Natural killer cell (primary cell): ENCODE measurements around the gene SDE2. TPM values are rescaled to one million over a fixed set of nuclear protein-coding genes. Genes with fewer than 3 reads are reported as not detected.

Experiments
- ATAC-seq, 3 donors: fragments of 150-1000 bp in 2 of 3; fragments of 200-7000 bp in 1 of 3; cut with Tn5 transposase; 1 replicate in 1 of 3; 2 replicates in 2 of 3; pipeline ENCODE4 v1.10.0; 2021; ENCODE audit warnings: mild to moderate bottlenecking in 2 of 3, moderate library complexity in 2 of 3
- DNase-seq, 2 donors: peaks; one replicate each; pipeline versions ENCODE4 v3.0.0 to v3.0.0-alpha.2; 2013 to 2021; ENCODE audit warnings: mixed read lengths in 1 of 2
- H3K27ac ChIP-seq: one replicate; pipeline ENCODE4 v1.5.1; 2013; ENCODE audit warnings: mild to moderate bottlenecking, low read length
- H3K27me3 ChIP-seq: one replicate; pipeline ENCODE4 v1.6.1; 2013; ENCODE audit warnings: low read length; ENCODE audit not compliant: control insufficient read depth, insufficient read depth
- H3K36me3 ChIP-seq: one replicate; pipeline ENCODE4 v1.6.1; 2013; ENCODE audit warnings: low read length; ENCODE audit not compliant: control insufficient read depth, insufficient read depth
- H3K4me1 ChIP-seq: one replicate; pipeline ENCODE4 v1.6.1; 2013; ENCODE audit warnings: low read length; ENCODE audit not compliant: control insufficient read depth, insufficient read depth
- H3K4me3 ChIP-seq: one replicate; pipeline ENCODE4 v1.5.1; 2013; ENCODE audit warnings: low read length
- H3K9me3 ChIP-seq: one replicate; pipeline ENCODE4 v1.6.1; 2013; ENCODE audit warnings: low read length; ENCODE audit not compliant: control insufficient read depth, insufficient read depth
- H3K27ac Mint-ChIP-seq, 2 donors: one replicate each; pipeline ENCODE4 v1.8.0; 2022; ENCODE audit warnings: mild to moderate bottlenecking in 2 of 2, mixed read lengths in 2 of 2, moderate library complexity in 1 of 2
- H3K27me3 Mint-ChIP-seq, 2 donors: one replicate each; pipeline ENCODE4 v1.8.0; 2022; ENCODE audit warnings: low read depth in 2 of 2, mixed read lengths in 2 of 2
- H3K36me3 Mint-ChIP-seq: one replicate; pipeline ENCODE4 v1.8.0; 2022; ENCODE audit warnings: mixed read lengths
- H3K4me1 Mint-ChIP-seq, 2 donors: one replicate each; pipeline ENCODE4 v1.8.0; 2022; ENCODE audit warnings: mixed read lengths in 2 of 2
- H3K4me3 Mint-ChIP-seq: one replicate; pipeline ENCODE4 v1.8.0; 2022; ENCODE audit warnings: mild to moderate bottlenecking, moderate library complexity, mixed read lengths
- H3K9me3 Mint-ChIP-seq, 2 donors: one replicate each; pipeline ENCODE4 v1.8.0; 2022; ENCODE audit warnings: mixed read lengths in 2 of 2
- WGBS: methylation state at CpG from one replicate; pipeline ENCODE4 v1.1.7; 2013; ENCODE audit warnings: missing lambda C conversion rate; ENCODE audit not compliant: insufficient coverage; 5-methylcytosine and 5-hydroxymethylcytosine counted together
- intact Hi-C: fragments of 100-400 bp; cut with micrococcal nuclease; formaldehyde crosslinking; loops from one replicate; pipeline ENCODE4 v1.14.2; 2022
- total RNA-seq, 4 donors: library from RNA; stranded (reverse); fragments of 120-200 nt in 1 of 4; gene quantifications; one replicate each; pipeline versions ENCODE4 v1.2.3 to v1.2.4, GENCODE V29; 2013 to 2022
- TF ChIP-seq, protein P1 (sequence below): fragments of 200-600 bp; IDR thresholded peaks from one replicate; pipeline ENCODE4 v1.8.0; 2022; ENCODE audit warnings: antibody characterized with exemption

SDE2 gene
- total RNA-seq, 3 donors from 2014 or later (not counting 1 experiment from before 2014, with no cell fraction given): 52.5 to 62.7 (median 53.6) TPM

DNA sequence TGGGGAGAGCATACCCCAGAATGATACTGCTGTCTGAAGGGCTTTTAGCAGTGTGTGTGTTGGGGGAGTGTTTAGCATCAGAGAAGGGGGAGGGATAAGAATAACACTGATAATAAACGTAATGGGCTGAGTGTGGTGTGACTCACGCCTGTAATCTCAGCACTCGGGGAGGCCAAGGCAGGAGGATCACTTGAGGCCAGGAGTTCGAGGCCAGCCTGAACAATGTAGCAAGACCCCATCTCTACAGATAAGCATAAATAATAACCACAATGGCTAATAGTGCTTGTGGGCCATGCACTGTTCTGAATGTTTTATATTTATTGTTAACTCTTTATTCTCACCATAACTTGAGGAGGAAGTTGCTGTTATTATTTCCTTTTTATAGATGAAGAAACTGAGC lies 55.6 kb downstream of the SDE2 start:
- 85% methylated on average over 4 of the region's 4 CpGs for WGBS
- Mint-ChIP-seq H3K9me3 (no peaks in the 10 kb centered on the region), H3K27ac (peak overlapping the region in 1 of 2 donors; percentile 45), H3K27me3 (peaks cover 5 to 6% of the 10 kb centered on the region in 2 donors), H3K4me3 (peak overlapping the region; percentile 21), H3K4me1 (peaks cover 20 to 26% of the 10 kb centered on the region in 2 donors), H3K36me3 (no peaks in the 10 kb centered on the region)
- TF ChIP-seq, protein P1, sequence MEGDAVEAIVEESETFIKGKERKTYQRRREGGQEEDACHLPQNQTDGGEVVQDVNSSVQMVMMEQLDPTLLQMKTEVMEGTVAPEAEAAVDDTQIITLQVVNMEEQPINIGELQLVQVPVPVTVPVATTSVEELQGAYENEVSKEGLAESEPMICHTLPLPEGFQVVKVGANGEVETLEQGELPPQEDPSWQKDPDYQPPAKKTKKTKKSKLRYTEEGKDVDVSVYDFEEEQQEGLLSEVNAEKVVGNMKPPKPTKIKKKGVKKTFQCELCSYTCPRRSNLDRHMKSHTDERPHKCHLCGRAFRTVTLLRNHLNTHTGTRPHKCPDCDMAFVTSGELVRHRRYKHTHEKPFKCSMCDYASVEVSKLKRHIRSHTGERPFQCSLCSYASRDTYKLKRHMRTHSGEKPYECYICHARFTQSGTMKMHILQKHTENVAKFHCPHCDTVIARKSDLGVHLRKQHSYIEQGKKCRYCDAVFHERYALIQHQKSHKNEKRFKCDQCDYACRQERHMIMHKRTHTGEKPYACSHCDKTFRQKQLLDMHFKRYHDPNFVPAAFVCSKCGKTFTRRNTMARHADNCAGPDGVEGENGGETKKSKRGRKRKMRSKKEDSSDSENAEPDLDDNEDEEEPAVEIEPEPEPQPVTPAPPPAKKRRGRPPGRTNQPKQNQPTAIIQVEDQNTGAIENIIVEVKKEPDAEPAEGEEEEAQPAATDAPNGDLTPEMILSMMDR: no peak
- no peak for ATAC-seq
- Histone ChIP-seq H3K27me3 (no peaks in the 10 kb centered on the region), H3K36me3 (no peaks in the 10 kb centered on the region), H3K9me3 (no peaks in the 10 kb centered on the region), H3K4me1 (peaks cover 20% of the 10 kb centered on the region), H3K27ac (no peak overlapping the region), H3K4me3 (no peak overlapping the region)
- intact Hi-C loops: no loop called here
- DNase-seq: no peak

DNA sequence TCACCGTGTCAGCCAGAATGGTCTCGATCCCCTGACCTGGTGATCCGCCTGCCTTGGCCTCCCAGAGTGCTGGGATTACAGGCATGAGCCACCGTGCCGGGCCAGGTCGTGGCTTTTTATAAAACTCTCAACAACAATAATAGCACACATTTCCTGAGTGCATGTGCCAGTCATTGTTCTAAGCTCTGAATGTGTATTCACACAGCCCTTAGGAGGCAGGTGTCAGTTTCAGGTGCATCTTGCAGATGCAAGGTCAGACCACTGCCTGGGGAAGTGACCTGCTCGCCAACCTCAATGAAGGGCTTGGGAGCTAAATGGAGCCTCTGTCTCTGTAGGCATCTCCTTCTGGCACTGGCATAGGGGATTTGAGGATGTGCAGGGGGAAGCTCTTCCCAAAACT lies 56.6 kb downstream of the SDE2 start:
- H3K9me3 Mint-ChIP-seq: no peaks in the 10 kb centered on the region
- ATAC-seq: no peak

DNA sequence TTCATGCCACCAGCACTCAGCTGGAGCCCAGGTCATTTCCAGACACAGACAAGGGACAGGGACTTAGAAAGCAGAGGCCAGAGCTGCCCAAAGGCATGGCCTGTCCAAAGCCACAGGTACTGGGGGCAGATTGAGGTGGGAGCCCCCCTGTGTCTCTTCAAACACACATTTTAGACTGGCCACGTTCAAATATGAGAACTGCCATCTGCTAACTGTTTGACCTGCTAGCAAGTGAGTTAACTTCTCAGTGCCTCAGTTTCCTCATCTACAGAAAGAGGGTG lies 57.3 kb downstream of the SDE2 start:
- Mint-ChIP-seq H3K4me3 (no peak overlapping the region), H3K36me3 (no peaks in the 10 kb centered on the region), H3K27ac (no peak overlapping the region), H3K27me3 (peaks cover 0 to 4% of the 10 kb centered on the region in 2 donors), H3K9me3 (no peaks in the 10 kb centered on the region), H3K4me1 (peaks cover 20 to 26% of the 10 kb centered on the region in 2 donors)
- H3K27ac ChIP-seq: no peak overlapping the region
- ATAC-seq: no peak
- no peaks in the 10 kb centered on the region for H3K27me3 ChIP-seq
- peaks cover 20% of the 10 kb centered on the region for H3K4me1 ChIP-seq
- H3K36me3 ChIP-seq: no peaks in the 10 kb centered on the region
- intact Hi-C loops: no loop called here
- DNase-seq: no peak
- H3K4me3 ChIP-seq: no peak overlapping the region
- WGBS: 56% methylated on average over 1 of the region's 1 CpG
- TF ChIP-seq, protein P1: no peak
- H3K9me3 ChIP-seq: no peaks in the 10 kb centered on the region

More for the DNA sequence above, 56.6 kb downstream of the SDE2 start:
- intact Hi-C loops: no loop called here
- no peak overlapping the region for H3K27ac ChIP-seq
- H3K4me1 ChIP-seq: peaks cover 20% of the 10 kb centered on the region
- H3K9me3 ChIP-seq: no peaks in the 10 kb centered on the region
- Mint-ChIP-seq H3K27ac (no peak overlapping the region), H3K4me3 (no peak overlapping the region), H3K36me3 (no peaks in the 10 kb centered on the region), H3K27me3 (peaks cover under 1 to 2% of the 10 kb centered on the region in 2 donors), H3K4me1 (peaks cover 20 to 26% of the 10 kb centered on the region in 2 donors)
- no peaks in the 10 kb centered on the region for H3K27me3 ChIP-seq
- TF ChIP-seq, protein P1: no peak
- H3K36me3 ChIP-seq: no peaks in the 10 kb centered on the region
- no peak for DNase-seq
- H3K4me3 ChIP-seq: no peak overlapping the region
- 55% methylated on average over 7 of the region's 7 CpGs for WGBS

DNA sequence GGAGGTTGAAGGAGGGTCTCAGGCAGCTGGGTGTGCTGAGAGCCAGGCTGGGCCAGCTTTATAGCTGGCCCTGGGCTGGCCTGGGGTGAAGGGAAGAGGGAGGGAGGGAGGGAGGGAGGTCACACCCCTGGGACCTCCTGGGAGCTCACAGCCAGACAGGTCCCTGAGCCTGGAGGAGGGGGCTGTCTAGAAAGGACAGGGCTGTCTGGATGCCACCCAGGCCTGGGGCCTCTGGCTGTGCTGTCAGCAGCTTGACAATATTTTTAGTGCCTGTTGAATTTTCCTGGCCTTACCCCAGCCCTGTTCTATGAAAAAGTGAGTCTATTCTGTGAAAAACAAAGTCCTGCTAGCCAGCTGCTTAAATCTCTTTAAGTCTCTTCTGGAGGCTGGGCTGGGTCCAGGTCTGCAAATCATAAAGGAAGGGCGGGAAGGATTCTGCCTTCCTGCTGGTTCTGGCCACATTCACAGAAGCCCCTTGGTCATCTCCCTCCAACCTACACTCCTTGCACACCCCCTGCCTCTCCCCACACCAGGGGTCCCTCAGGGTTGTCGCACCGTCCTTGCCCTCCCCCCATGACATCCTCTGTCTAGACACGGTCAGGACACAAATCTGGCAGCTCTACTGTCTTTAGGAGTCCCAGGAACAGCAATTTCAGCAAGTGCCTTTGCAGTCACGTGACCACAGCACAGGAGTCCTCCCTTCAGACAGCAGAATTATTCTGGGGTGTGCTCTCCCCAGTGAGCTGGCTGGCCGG lies 57.8 kb downstream of the SDE2 start, which contains the start of gene LEFTY2:
Gene LEFTY2 (minus strand): TSS at position 34 of the 755 bp plus-strand sequence. CDS start 80 bp downstream, outside the sequence.
- 90% methylated on average over 6 of the region's 6 CpGs for WGBS
- Histone ChIP-seq H3K27me3 (no peaks in the 10 kb centered on the region), H3K36me3 (no peaks in the 10 kb centered on the region), H3K4me1 (peaks cover 20% of the 10 kb centered on the region), H3K4me3 (no peak within 1 kb of the TSS), H3K27ac (no peak within 1 kb of the TSS), H3K9me3 (no peaks in the 10 kb centered on the region)
- Mint-ChIP-seq H3K4me1 (peaks cover 20 to 26% of the 10 kb centered on the region in 2 donors), H3K36me3 (no peaks in the 10 kb centered on the region), H3K9me3 (no peaks in the 10 kb centered on the region), H3K27ac (no peak within 1 kb of the TSS), H3K27me3 (peaks cover 0 to 5% of the 10 kb centered on the region in 2 donors), H3K4me3 (no peak within 1 kb of the TSS)
- no peak for ATAC-seq
- TF ChIP-seq, protein P1: no peak
- DNase-seq: no peak
- intact Hi-C loops: no loop called here
